Measurements from ENCODE around the gene LPP.

- TF ChIP-seq CTCF (conservative IDR thresholded peaks at IDR 0.05; ENCODE audit: low read depth, low read length) (no peak), EZH2 (IDR thresholded peaks at IDR 0.05; ENCODE audit: low read length, unreplicated experiment) (no peak), EZH2phosphoT487 (IDR thresholded peaks at IDR 0.05; ENCODE audit: borderline replicate concordance, low read length) (no peak)
Measured at GRCh38 chr3:188867691-188868265, 713.8 kb downstream of the LPP start.

Measured in PC-3 (cell line).